NCI-H2081 (cell line): ENCODE results near the gene SLC35A1.

Experiments
- DNase-seq, 2 experiments: peaks; one replicate each; lab custom pipeline; 2025; lab: John Stamatoyannopoulos, UW

SLC35A1 gene

GRCh38 chr6:87529221-87529620, 56.4 kb downstream of the SLC35A1 start:
- no peak for DNase-seq

- no peak for DNase-seq
Observed at GRCh38 chr6:87534377-87535047, 61.7 kb downstream of the SLC35A1 start.

GRCh38 chr6:87538510-87539260, 65.9 kb downstream of the SLC35A1 start:
- no peak for DNase-seq

GRCh38 chr6:87539554-87539953, 66.8 kb downstream of the SLC35A1 start:
- DNase-seq: no peak

DNA sequence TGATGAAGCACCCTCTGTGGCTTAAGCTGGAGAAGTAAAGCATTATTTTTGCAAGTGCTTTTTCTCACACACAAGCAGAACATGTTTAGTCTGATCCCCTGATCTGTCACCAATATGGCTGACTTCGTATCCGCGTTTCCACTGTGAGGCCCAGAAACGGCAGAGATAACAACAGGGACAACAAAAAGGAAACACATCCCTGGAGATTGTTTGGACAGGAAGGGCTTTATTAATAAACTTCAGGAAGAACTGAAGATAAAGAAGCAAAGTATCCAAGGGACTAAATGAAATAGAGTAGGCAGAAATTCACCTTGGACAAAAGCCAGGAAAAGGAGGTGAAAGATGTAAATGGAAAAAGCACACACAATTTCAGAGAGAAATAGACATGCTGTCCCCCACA, 67.8 kb downstream of the SLC35A1 start:
- DNase-seq: no peak

GRCh38 chr6:87541041-87541440, 68.3 kb downstream of the SLC35A1 start:
- DNase-seq: no peak

DNA sequence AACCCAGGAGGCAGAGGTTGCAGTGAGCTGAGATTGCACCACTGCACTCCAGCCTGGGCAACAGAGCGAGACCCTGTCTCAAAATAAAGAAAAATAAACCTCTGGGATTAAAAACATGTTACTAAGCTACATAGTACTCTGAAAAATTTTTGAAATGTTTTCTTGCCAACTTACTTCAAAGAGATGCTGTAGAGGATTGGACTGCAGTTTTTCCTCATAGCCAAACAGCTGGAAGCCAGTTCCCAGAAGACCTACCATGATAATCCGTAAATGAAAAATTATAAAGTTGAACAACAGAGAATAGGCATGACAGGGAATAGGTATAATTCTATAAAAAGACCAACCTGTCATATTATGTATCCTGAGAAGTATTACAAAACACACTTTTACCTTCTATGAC, 69.0 kb downstream of the SLC35A1 start:
- no peak for DNase-seq

DNA sequence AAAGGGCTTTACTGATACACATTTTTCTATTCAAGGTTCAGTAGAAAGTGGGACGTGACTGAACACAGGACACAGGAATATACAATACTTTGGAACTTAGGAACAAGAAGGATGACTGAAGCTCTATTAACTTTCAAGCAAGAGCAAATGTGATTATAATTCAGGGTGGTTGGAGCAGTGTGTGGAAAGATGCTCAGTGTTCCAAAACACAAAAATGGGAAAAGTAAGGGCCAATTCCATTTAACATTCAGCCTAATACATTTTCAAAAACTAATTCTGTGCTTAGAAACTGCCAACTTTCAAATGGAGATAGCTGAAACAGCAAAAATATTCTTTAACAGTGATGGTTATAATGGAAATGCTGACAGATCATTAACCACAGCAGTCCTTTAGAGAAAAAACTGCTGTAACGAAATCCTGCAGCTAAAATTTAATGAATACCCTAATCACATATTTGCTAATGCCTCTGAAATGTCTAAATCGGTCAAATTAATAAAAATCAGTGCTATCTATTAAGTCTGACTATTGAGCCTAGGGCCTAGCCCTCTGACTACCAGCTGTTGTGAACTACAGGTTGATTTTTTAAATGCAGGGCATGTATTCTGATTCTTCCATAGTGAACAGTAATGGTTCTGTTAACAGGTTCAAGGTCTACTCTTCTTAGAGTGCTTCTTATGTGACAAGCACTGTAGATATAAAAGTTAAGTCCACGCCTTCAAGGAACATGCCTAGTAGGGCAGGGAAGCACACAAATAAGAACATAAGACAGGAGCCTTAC, 71.1 kb downstream of the SLC35A1 start:
- DNase-seq: no peak

DNA sequence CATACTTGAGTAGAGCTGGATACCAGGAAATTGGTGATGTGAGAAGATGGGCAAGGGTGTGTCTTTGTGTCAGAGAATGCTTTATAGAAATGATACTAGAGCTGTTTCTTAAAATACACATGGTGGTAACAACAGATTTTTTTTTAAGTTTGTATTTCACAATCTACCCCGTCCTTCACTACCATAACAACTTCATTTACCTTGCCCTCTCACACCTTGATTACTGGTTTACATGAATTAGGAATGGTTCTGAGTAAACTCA, 71.6 kb downstream of the SLC35A1 start:
- DNase-seq: no peak

GRCh38 chr6:87551799-87552198, 79.0 kb downstream of the SLC35A1 start:
- no peak for DNase-seq

GRCh38 chr6:87553159-87553765, 80.5 kb downstream of the SLC35A1 start:
- DNase-seq: no peak

GRCh38 chr6:87555506-87555905, 82.7 kb downstream of the SLC35A1 start:
- no peak for DNase-seq

DNA sequence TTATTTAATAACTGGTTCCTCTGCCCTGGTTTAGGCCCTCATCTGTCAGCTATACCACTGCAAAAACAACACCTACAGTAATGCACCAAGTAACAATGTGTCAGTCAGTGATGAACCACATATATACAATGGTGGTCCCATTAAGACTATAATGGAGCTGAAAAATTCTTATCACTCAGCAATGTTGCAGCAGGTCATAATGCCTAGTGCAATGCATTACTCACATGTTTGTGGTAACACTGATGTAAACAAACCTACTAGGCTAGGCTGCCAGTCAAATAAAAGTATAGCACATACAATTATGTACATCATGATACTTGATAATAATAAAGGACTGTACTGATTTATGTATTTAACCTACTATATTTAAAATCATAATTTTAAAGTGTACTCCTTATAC, 85.7 kb downstream of the SLC35A1 start:
- no peak for DNase-seq

DNA sequence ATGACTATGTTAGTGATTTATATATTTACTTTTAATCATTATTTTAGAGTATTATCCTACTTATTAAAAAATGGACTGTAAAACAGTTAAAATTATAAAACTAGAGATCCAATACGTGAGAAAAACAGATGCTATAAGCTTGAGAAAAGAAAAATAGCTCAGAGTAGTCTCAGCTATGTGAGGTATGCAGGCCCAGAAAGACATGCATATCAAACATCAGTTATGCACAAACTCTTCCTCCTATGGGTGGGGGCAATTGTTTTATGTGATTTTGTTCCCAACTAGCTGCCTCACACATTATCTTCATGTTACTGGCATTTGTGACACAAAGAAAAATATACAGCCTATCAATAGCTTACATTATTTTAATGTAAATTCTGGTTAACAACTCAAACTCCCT, 88.2 kb downstream of the SLC35A1 start:
- no peak for DNase-seq
